GM18951 (cell line): Measurements from ENCODE around the gene NAP1L4.

Experiments used
- POLR2A ChIP-seq: IDR thresholded peaks from 4 replicates; pipeline ENCODE4 v1.6.1; 2011; ENCODE audit warnings: mild to moderate bottlenecking; ENCODE audit not compliant: insufficient read length, insufficient read depth; ENCODE audit errors: extremely low read depth
- in situ Hi-C: fragments of 300-500 bp; cut with MboI; formaldehyde crosslinking; loops from one replicate; pipeline ENCODE4 v1.12.0; 2022; ENCODE audit warnings: low sequenced_read_pairs, mixed read lengths, inconsistent platforms; ENCODE audit not compliant: unreplicated experiment

The NAP1L4 gene

DNA sequence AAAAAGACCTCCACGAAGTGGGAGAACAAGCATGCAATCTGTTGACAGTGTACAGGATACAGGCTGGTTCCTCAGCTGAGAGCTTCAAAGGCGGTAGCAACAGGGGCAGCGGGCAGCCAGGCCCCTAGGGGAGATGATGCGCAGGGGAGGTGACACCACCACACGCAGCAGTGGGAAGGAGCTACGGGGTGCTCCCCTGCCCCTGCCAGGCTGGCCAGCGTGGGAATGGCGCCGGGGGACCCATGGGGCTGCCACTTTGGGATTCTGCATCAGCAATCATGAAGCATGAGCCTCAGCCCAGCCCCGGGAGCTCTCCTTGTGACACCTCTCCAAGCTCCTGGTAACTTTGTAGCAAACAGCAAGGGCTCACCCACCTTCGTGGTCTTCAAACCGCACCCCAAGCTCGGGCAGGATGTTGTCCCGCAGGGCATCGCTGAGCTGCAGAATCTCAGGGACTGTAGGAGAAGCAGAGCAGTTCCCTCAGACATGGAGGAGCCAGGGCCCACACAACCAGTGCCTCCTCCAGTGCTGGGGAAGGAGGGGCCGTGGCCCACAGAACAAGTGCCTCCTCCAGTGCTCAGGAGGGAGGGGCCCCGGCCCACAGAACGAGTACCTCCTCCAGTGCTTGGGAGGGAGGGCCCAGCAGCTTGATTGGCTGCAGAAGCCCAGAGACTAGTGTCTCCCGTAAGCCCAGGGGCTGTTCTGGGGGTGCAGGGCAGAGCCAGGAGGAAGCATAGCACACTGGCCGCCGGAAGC is 14.6 kb upstream of the NAP1L4 start:
- TF ChIP-seq POLR2A = no peak
- in situ Hi-C loops = no loop called here

DNA sequence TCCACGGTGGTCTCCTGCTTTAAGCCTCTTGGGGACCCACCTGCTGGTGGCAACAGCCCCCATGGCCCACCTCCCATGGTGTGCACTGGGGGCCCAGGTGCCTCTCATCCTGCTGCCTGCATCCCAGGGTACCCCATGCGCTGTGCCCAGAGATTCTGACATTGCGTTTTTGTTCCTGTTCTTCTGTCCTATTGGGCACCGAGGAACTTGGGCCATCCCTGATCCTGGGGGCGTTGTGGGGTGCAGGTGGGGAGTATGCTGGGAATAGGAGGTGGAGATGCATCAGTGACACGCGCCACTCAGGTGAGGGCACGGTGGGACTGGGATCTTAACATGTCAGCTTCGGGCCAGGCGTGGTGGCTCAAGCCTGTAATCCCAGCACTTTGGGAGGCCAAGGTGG is 12.4 kb upstream of the NAP1L4 start:
- in situ Hi-C loops = no loop called here
- no peak for TF ChIP-seq POLR2A

DNA sequence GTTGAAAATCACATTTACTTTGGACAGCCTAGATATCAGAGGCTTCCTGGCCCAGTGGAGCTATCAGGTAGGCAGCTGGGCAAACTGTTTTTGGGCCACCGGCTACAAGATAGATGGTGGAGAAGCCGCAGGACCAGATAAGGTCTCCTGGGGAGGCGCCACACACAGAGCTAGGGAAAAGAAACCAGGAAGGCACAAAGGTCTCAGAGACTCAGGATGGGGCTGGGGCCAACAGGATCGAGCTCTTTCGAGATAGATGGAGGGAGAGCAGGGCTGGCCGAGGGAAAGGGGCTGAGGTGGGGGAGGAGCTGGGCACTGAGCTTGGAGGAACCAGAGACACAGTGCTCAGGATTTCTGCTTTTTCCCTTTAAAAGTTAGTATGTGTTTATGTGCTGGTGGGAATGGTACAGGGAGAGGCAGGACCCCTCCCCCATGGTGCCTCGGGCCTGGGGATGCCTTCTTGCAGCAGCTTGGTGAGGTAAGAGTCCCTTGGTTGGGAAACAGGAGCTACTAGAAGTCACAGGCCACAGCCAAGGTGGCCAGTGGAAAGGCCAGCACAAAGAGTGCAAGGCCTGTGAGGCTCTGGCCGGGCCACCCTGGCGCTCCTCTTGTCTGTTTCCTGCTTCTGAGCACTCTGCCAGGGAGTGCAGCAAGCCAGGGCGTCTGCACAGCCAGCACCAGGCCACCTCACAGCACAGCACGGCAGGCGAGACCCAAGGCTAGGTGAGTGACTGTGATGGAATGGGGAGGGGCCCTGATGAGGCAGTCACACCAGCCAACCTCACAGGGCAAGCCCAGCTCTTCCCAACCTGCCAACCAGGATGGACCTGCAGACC is 11.5 kb upstream of the NAP1L4 start:
- TF ChIP-seq POLR2A = no peak
- in situ Hi-C loops = no loop called here

DNA sequence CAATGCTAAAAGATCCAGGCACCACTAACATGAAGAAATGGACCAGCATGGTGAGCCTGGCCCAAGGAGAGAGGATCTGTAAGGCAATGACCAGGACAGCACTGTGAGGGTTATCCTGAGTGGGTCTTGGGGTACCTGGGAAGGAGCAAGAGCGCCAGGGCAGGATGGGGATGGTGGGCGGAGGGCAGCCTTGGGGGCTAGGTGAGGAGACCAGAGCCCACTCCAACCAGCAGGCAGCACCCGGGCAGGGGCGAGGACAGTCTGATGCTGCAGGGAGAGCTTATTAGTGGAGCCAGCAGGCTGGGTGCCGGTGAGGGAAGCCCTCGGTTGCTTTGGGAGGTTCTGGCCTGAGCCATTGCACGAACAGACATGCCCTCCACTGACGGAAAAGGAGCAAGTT is 10.7 kb upstream of the NAP1L4 start:
- no peak for TF ChIP-seq POLR2A
- in situ Hi-C loops = no loop called here

DNA sequence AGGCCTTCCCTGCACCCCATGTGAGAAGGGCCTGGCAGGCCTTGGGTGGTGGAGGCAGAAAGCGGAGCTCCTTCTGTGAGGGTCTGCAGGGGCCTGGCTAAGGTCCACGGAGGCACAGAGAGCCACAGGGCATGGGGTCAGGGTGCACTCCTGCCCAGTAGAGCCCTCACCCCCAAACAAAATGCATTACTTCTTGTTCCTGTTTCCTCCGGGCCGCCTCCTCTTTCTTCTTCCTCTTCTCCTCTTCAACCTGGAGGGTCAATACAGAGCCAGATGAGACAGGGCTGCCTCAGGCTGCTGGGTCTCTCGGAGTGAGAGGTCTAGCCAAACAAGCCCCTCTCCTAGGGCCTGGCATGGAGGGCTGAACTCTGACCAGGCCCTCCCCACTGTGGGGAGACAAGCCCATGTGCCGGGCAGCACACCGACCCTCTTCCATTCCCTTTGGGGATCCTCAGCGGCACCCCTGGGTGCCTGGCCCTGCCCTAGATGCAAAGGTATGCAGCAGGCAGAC is 10.3 kb upstream of the NAP1L4 start:
- no peak for TF ChIP-seq POLR2A
- in situ Hi-C loops = no loop called here

DNA sequence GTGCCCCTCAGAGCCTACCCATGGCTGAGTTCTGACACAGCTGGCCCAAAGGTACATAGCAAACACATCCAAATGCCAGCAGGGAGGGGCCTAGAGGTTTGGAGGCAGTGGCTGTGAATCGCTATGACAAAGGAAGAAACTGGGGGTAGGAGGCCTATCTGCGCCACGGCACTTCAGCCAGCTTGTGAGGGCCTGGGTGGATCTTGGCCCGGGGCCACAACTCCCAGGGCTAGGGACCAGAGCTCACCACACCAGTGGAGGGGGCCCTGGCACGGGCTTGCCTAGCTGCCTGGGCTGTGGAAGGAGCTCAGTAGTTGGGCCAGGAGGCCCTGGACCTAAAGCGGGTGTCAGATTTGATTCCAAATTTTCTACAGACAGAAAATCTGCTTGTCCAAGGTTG is 9.4 kb upstream of the NAP1L4 start:
- in situ Hi-C loops = no loop called here
- TF ChIP-seq POLR2A = no peak

DNA sequence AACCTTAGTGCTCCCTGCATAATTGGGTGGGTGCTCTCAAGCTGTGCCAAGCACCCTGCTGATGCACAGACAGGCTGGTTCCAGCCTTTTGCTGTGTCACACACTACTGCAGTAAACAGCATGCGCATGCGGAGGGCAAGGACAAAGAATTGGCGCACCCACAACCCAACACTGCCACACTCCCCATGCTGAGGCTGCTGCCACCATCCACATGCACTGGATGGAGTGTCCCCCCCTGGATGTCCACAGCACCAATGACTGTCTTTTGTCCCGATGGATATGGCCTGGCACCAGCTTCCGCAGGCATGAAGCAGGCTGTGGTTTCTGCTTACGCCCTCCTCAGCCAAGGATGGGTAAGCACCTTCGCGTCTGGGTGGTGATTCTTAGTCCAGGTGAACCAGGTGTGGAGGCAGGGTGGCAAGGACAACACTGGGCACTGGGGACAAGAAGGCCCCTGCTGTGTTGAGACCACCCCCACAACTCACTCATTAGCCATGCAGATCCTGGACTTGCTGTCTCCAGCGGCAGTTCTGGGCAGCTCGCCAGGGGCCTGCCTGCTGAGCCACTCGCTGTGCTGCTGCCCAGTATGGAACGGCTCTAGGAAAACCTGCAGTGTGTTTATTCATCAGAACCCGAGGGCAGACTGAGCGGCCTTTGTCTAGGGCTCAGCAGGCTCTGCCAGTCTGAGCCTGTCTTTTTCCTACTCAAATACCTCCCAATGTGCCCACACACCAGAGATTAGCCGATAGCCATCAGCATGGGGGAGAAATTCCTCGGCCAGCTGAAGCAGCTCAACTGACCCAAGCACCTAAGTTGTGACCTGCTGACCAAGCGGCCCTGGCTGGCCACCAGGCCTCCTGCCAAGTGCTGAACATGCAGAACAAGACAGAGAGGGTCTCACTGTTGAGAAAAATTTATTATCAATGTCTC is 8.2 kb upstream of the NAP1L4 start:
- TF ChIP-seq POLR2A = no peak
- in situ Hi-C loops = no loop called here

DNA sequence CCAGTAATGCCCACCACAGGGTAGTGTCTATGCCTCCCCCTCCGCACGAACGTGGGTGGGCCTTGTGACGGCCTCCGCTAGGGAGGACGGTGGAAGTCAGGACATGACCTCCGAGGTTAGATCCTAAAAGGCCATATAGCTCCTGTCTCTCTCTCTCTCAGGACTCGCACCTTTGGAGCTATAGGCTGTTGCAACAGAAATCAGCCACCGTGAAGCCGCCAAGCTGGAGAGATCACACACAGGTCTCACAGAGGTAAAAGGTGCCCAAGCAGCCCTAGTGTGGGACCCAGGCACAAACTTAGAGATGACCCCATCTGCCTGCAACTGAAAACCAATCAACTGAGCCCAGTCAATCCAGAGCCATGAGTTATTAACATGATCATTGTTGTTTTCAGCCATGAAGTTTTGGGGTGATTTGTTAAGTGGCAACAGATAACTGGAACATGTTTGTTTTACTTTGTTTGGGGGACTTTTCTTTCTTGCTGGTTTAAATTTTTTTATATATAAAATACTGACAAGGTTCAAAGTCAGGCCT is 7.4 kb upstream of the NAP1L4 start:
- in situ Hi-C loops = no loop called here
- TF ChIP-seq POLR2A = no peak

DNA sequence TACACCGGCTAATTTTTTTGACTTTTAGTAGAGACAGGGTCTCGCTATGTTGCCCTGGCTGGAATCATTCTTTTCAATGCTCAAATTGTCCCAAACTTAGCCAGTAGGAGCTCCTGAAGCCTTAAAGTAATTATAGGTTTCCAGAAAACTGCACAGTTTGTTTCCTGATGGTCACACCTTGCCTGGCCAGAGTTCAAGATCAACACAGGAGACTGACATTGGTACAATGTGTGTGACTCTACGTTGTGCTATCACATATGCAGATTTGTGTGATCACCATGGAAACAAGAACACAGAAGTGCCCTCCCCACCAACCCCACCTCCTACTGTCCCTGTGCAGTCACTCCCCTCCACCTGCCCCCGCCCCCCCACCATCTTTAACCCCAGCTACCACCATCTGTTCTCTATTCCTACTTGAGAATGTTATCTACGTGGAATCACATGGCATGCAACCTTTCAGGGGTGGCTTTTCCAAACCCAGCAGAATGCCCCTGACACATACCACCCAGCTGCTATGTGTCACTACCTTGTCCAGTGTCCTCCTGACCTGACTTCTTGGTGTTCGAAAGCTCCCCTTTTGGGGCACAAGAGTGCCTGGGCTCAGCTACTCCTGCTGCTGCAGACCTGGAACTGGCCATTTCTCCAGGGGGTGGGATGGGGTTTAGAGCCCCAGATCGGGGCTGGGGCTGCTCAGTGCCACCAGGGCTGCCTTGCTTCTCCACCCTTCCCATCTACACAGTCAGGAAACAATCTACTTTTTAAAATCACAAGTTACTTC is 6.1 kb upstream of the NAP1L4 start:
- no peak for TF ChIP-seq POLR2A
- in situ Hi-C loops = no loop called here

DNA sequence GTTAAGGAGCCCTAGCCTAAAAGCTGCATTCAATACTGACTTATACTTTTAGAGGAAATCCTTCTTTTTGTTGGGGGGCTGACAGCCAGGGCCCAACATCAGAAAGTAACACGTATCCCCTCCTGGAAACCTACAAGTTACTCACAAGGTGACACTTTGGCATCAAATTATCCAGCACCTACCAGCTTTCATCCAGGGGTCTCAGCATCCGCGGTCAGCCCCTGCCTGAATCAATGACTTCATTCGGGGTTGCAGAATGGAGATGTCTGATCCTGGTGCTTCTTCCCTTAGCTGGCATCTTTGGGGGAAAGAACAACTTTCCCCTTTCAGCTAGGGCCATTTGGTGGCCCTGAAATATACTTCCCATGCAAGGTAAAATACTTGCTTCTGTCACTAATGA is 5.3 kb upstream of the NAP1L4 start:
- no peak for TF ChIP-seq POLR2A
- in situ Hi-C loops = no loop called here

DNA sequence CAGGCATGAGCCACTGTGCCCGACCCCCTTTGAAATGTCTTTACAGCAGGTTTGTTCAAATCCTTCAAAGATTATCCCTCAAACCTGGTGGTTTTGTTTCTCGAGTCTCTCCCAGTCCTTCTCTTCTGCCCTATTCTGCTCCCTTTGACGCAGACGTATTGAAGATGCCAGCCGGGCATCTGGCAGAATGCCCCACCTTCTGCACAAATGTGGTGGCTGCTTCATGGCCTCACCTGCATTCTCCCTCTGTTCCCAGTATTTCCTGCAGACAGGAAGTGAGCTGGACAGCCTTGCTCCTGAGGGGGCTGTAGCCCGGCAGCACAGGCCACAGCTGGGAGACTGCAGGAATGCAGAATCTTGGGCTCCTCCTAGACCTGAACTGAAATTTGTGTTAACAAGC is 4.8 kb upstream of the NAP1L4 start:
- in situ Hi-C loops = no loop called here
- no peak for TF ChIP-seq POLR2A
